HG03064 (cell line): ENCODE data around the gene TIAL1.

Experiments used
- ATAC-seq: cut with Tn5 transposase; IDR thresholded peaks from one replicate; pipeline ENCODE4 v1.9.1; 2021; ENCODE audit warnings: low read depth; ENCODE audit not compliant: unreplicated experiment

The TIAL1 gene

GRCh38 chr10:119550827-119551226 is 45.9 kb downstream of the TIAL1 start:
- ATAC-seq = no peak

GRCh38 chr10:119549247-119549999 is 47.3 kb downstream of the TIAL1 start:
- no peak for ATAC-seq

- no peak for ATAC-seq
Observed at GRCh38 chr10:119546009-119546408, 50.8 kb downstream of the TIAL1 start.

- no peak for ATAC-seq
Observed at GRCh38 chr10:119545310-119545709, 51.5 kb downstream of the TIAL1 start.

- ATAC-seq = no peak
Observed at GRCh38 chr10:119543814-119544642, 52.7 kb downstream of the TIAL1 start.

- ATAC-seq = peak; percentile 43
Observed at GRCh38 chr10:119542988-119543813, 53.6 kb downstream of the TIAL1 start.

GRCh38 chr10:119542357-119542987 is 54.3 kb downstream of the TIAL1 start, which contains the start of gene RGS10:
TSS of gene RGS10 (minus strand) at chr10:119542719. CDS start at chr10:119542638, 81 bp downstream.
- ATAC-seq = peak; percentile 68

- no peak for ATAC-seq
Observed at GRCh38 chr10:119541459-119542356, 55.1 kb downstream of the TIAL1 start.

- no peak for ATAC-seq
Observed at GRCh38 chr10:119541046-119541445, 55.7 kb downstream of the TIAL1 start.

- ATAC-seq = no peak
Observed at GRCh38 chr10:119540038-119540437, 56.7 kb downstream of the TIAL1 start.

DNA sequence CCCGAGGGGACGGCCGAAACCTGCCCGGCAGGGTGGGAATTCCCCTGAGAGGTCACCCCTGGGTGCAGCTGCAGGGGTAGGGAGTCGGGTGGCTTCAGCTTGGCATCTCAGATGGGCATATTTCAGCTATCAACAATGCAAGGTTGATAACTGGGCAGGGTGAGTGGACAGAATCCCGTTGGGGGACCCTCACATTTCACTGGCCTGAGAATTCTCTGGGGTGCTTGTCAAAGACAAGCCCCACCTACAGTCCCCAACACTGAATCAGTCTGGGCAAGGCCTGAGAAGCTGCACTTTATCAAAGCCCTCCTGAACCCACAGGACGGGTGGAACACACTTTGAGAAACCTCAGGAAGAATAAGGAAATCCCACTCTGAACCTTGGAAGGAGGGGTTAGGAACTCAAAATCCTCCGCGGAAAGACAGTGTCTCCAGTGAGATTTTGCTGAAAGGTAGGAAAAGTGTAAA is 57.4 kb downstream of the TIAL1 start:
- ATAC-seq = no peak

DNA sequence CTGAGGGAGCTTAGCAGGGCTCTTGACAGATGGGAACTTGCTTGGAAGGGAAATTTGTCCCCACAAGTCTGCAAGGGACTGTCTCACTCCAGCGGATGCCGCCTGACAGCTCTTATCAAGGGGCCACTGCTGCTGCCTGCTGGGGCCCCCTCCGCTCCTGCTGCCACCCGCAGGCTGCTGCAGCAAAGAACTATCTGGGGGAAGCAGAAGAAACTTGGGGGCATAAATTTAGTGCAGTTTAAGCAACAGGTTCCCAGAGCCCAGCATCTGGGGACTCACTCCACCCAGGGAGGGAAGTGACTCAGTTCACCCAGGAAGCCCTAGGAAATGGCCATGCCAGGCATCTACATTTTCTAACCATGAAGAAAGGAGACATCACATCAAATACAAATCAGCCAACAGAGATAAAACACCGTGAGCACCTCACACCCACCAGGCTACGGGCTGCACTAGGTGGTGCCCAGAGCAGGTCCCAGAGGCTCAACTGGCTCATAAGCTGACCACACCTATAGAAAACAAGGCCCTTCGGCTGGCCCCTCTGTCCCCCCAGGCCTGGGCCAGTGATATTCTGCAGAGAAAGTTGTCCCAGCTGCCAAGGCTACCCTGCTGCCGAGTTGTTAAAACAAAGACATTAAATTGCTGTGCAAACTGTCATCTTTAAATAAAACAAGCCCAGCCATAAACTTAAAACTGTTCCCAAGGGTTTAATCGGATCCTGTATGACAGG is 58.0 kb downstream of the TIAL1 start:
- ATAC-seq = no peak

GRCh38 chr10:119537953-119538630 is 58.7 kb downstream of the TIAL1 start:
- ATAC-seq = no peak

DNA sequence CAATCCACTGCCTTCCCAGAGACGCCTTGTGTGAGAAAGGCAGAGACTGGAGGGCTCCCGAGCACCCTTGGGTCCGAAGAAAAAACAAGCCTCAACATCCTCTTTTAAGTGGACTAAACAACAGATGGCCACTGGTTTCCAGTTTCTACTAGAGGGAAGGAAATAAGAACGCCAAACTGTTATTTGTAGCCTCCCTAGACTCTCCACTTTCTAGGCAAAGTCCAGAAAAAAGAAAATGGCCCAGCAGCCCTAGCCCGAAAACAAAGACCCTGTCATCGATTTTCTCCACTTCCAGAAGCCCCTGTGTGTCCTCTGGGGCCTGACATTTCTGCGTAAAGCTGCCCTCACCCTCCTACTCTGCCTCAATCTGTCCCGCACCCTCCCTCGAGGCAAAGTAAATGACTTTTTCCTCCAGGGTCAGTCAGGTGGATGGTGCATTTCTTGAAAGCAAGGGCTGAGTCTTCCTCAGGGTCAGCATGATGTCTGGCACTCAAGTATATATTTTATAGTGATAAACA is 60.2 kb downstream of the TIAL1 start:
- no peak for ATAC-seq

- ATAC-seq = no peak
Observed at GRCh38 chr10:119535837-119536507, 60.8 kb downstream of the TIAL1 start.

DNA sequence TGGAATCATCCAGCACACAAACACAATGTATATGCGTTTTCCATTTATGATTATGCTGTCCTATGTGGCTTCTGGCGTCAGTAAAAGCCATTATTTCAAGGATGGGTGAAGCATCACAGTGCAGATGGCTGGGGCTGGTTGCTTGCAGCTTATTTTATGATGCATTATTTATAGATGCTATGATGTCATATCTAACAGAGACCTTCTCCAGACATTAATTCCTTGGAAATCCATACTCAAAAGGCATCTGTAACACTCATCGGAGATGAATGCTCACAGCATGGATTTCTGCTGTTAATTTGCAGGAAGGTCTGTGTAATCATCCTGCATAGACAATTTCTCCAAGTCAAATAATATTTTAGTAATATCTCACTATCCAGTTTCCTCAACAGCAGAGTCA is 61.5 kb downstream of the TIAL1 start:
- no peak for ATAC-seq

GRCh38 chr10:119533473-119533872 is 63.3 kb downstream of the TIAL1 start:
- ATAC-seq = no peak
